ENCODE data around the gene SLC16A1.
A peak's percentile ranks its signal among the peaks of the same experiment; 100 is the strongest.
"Not testable (repeated sequence)": the region's sequence is repeated elsewhere in the genome, so short reads cannot be mapped to it uniquely, and the experiment has no call there.

SLC16A1 gene

DNA sequence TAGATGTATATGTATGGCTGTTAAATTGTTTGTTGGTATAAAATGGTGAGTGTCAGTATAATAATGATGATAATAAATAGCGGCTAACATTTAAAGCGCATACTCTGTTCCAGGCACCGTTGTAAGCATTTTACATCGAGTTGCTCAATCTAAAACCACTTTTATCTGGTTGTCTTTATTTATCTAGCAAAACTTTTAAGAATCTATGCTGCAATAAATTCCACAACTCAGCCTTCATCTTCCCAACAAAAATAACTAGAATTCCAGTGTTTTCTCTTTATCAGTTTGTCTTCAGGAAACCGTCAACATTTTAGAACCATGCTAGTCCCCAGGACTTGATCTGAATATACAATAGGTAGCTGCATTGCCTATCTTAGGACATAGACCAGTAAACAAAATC, 19.3 kb upstream of the SLC16A1 start:
- in situ Hi-C loops (cut with HindIII; ENCODE audit: low pct_ligation_motif_present, low pct_unique_long_range_greater_than_20kb, low sequenced_read_pairs), result no loop called here

DNA sequence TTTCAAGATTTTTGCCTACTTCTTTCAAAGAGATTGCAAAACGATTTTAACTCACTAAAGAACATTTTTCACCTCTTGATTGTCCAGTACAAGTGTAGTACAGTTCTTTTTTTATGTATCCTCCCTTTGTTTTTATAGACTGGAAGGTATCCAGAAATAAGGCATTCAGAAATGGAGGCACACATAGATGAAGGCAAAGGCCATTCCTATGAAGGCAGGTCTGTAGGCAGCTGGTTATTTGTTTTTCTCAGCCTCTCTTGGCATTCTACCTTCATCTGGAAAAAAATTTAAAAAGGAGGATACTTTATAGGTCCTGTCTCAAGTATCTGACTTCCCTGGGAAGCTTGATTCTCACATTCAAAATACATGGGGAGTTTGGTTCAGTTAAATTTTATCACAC, 18.6 kb upstream of the SLC16A1 start:
- no peak for DNase-seq
- in situ Hi-C loops (cut with HindIII; ENCODE audit: low pct_ligation_motif_present, low pct_unique_long_range_greater_than_20kb, low sequenced_read_pairs), result no loop called here

More for the DNA sequence above, 19.3 kb upstream of the SLC16A1 start:
- no peak for DNase-seq

DNA sequence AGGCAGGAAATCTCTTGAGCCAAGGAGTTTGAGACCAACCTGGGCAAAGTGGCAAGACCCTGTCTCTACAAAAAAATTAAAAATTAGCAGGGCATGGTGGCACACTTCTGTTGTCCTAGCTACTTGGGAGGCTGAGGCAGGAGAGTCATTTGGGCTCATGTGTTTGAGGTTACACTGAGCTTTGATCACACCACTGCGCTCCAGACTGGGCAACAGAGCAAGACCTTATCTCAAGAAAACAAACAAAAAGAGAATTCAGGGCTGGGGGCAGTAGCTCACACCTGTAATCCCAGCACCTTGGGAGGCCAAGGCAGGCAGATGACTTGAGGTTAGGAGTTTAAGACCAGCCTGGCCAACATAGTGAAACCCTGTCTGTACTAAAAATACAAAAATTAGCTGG, 17.8 kb upstream of the SLC16A1 start:
- no peak for DNase-seq
- in situ Hi-C loops (cut with HindIII; ENCODE audit: low pct_ligation_motif_present, low pct_unique_long_range_greater_than_20kb, low sequenced_read_pairs), result no loop called here

DNA sequence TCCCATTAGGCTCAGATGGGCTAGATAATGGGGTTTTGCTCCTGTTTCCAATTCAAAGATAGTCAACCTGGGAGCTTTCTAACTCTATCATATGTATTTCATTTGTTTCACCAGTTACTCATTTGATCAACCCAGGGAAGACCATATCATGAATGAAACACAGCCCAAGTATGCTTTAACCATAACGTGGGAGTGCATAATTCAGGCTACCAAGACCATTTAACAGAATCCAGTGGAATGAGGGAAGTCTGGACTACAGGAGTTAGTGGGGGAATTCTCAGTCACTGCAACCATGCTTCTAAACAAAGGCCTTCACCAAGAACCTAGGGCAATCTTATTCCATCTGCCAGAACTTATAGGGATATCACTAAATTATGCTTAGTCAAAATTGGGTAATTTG, 15.0 kb upstream of the SLC16A1 start:
- DNase-seq, result no peak
- in situ Hi-C loops (cut with HindIII; ENCODE audit: low pct_ligation_motif_present, low pct_unique_long_range_greater_than_20kb, low sequenced_read_pairs), result no loop called here

DNA sequence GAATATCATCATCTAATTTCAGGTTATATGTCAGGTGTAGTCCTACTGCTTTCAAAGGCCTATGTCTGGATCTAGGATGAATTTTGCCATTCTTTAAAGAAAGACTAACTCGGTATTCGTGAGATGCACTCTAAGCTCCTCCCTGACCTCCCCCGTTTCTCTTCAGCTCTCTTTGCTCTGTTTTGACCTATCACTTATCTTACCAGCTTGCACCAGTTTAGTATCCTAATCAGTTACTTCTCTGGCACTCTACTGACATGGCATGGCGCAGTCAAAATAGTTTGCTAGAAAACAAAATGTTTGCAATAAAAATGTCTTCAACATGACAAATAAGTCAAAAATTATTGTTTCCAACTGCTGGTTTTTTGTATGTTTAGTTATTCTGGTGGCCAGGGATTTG, 8.4 kb upstream of the SLC16A1 start:
- in situ Hi-C loops (cut with HindIII; ENCODE audit: low pct_ligation_motif_present, low pct_unique_long_range_greater_than_20kb, low sequenced_read_pairs), result no loop called here
- DNase-seq, result no peak

DNA sequence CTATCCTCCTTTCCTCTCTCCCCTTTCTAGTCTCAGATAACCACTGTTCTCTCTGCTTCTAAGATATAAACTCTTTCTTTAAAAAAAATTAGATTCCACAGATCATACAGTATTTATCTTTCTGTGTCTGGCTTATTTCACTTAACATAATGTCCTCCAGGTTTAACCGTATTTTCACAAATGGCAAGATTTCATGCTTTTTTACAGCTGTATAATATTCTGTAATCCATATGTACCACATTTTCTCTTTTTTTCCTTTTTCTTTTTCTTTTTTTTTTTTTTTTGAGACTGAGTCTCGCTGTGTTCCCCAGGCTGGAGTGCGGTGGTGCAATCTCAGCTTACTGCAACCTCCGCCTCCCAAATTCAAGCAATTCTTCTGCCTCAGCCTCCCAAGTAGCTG, 5.1 kb upstream of the SLC16A1 start:
- no peak for DNase-seq
- in situ Hi-C loops (cut with HindIII; ENCODE audit: low pct_ligation_motif_present, low pct_unique_long_range_greater_than_20kb, low sequenced_read_pairs), result no loop called here

- no peak for DNase-seq
- in situ Hi-C loops (cut with HindIII; ENCODE audit: low pct_ligation_motif_present, low pct_unique_long_range_greater_than_20kb, low sequenced_read_pairs), result no loop called here
Measured at GRCh38 chr1:112960384-112960783, 4.4 kb upstream of the SLC16A1 start.

GRCh38 chr1:112958236-112958635, 2.2 kb upstream of the SLC16A1 start:
- in situ Hi-C loops (cut with HindIII; ENCODE audit: low pct_ligation_motif_present, low pct_unique_long_range_greater_than_20kb, low sequenced_read_pairs); DNase-seq: not testable (repeated sequence)

GRCh38 chr1:112957133-112957812, 1.3 kb upstream of the SLC16A1 start:
- DNase-seq, result peak; percentile 92
- in situ Hi-C loops (cut with HindIII; ENCODE audit: low pct_ligation_motif_present, low pct_unique_long_range_greater_than_20kb, low sequenced_read_pairs), result no loop called here

DNA sequence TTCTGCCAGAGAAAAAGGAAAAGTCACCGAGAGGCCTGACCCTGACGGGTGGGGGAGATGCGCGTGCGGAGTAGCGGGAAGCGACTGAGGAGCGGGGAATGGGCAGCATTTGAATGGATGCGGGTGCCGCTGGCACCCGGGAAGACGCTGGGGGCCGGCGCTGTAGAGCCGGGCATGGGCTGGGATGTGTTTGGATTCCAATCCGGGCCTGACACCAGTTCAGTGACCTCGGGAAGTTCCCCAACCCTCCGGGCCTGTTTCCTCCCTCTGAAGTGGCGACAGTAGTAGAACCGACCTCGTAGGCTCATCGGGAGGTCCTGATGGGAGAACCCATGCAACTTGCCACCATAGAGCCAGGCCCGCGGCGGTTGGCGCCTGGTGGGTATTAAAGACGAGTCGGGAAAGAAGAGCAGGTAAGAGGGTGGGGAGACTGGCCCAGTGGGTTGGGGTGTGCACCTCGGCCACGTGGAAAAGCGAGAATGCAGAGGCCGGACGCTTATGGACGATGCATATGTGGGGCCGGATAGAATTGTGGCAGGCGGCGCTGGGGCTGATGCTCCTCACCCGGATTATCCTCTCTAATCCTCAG, 642 bp upstream of the SLC16A1 start:
- in situ Hi-C loops (cut with HindIII; ENCODE audit: low pct_ligation_motif_present, low pct_unique_long_range_greater_than_20kb, low sequenced_read_pairs), result no loop called here
- DNase-seq, result no peak

- in situ Hi-C loops (cut with HindIII; ENCODE audit: low pct_ligation_motif_present, low pct_unique_long_range_greater_than_20kb, low sequenced_read_pairs), result no loop called here
- DNase-seq, result peak; percentile 76
Measured at GRCh38 chr1:112954945-112955772, 837 bp downstream of the SLC16A1 start.

DNA sequence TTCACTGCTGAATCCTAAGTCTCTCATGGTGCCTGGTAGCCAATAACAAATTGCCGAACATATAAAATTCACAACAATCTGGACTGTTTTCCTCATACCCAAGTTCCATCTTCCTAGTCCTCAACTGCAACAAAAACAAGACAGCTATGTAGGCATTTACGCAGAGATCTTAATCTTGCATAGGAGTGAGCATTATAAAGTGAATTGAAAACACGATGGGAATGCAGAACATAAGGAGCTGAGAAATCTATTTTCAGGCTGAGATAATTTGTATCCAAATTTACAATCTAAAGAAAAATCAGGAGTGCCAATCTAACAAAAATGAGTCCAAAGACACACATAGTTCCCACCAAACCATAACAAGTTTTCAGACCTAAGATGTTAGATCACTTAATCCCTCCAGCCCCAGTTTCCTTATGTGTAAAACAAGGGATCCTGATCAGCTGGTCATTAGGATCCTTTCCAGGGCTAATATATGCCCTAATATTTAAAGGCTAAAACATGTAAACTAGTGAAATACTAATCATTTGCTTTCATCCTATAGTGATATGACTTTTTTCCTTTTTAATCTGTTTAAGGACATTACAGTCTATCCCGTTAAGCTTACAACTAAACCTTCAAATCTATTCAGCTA, 1.9 kb downstream of the SLC16A1 start:
- DNase-seq, result no peak
- in situ Hi-C loops (cut with HindIII; ENCODE audit: low pct_ligation_motif_present, low pct_unique_long_range_greater_than_20kb, low sequenced_read_pairs), result no loop called here

GRCh38 chr1:112950426-112950825, 5.6 kb downstream of the SLC16A1 start:
- in situ Hi-C loops (cut with HindIII; ENCODE audit: low pct_ligation_motif_present, low pct_unique_long_range_greater_than_20kb, low sequenced_read_pairs), result no loop called here
- DNase-seq, result no peak

DNA sequence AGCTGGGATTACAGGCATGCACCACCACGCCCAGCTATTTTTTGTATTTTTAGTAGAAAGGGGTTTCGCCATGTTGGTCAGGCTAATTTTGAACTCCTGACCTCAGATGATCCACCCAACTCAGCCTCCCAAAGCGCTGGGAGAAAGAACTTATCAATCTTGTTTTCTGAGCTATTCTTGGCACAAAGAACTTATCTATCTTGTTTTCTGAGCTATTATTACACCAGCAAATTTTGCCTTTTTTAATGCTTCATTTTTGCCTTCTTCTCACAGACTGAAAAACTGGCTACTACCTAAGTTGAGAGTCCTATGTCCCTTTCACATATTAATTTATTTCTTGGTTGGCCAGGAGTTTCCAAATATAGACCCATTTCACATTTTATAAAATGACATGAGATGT, 9.3 kb downstream of the SLC16A1 start:
- DNase-seq, result no peak
- in situ Hi-C loops (cut with HindIII; ENCODE audit: low pct_ligation_motif_present, low pct_unique_long_range_greater_than_20kb, low sequenced_read_pairs), result no loop called here

GRCh38 chr1:112939810-112940209, 16.2 kb downstream of the SLC16A1 start:
- in situ Hi-C loops (cut with HindIII; ENCODE audit: low pct_ligation_motif_present, low pct_unique_long_range_greater_than_20kb, low sequenced_read_pairs), result no loop called here
- DNase-seq, result no peak

DNA sequence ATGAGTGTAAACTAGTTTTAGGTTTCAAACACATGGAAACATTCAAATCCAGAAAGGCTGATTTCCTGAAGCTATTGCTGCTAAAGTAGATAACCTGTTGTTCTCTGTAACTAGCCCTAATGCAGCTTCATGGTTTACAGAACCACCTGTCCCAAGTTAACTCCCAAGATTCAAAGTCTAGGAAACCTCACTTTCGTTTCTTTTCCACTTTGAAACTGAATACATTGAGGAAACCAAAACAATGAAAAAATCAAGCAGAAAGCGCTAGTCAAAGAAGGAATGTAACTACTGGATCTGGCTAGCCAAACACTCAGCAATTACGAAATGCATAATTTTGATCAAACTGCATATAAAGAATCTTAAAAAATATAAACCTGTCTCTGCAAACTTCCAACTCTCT, 17.8 kb downstream of the SLC16A1 start:
- no peak for DNase-seq
- in situ Hi-C loops (cut with HindIII; ENCODE audit: low pct_ligation_motif_present, low pct_unique_long_range_greater_than_20kb, low sequenced_read_pairs), result no loop called here

DNA sequence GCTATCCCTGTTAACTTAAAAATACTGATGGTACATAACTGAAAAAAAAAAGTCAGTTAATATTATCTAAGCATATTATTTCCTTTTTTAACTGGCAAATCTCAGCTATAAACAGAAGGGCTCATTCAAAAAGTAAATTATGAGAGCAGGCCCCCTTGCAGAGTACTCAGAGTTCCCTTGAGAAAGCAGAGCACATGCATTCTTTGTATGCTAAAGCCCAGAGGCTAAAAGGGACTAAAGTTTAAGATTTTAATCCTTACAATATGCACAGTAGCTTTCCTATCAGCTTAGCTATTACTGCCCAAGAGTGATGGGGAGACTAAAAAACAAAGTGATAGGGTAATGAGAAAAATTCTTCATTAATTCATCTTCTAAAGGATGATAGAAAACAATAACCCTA, 18.5 kb downstream of the SLC16A1 start:
- DNase-seq, result no peak

DNA sequence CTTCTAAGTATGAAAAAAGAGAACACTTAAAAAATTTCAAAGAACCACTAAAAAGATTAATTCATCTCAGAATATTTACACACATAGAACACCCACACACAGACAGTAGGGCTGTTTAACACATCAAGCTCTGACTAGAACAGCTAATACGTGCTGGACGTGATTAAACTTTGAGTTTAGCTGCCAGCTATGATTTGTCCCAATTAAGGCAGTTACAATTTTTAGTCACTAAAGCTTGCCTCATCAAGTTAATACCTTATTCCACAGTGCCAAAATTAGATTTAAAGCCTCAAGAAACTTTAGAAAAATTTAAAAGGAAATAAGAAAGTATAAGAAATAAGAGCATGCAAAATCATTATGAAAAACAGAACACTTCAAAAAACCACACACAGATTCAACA, 18.9 kb downstream of the SLC16A1 start:
- in situ Hi-C loops (cut with HindIII; ENCODE audit: low pct_ligation_motif_present, low pct_unique_long_range_greater_than_20kb, low sequenced_read_pairs), result no loop called here

More for the DNA sequence above, 18.5 kb downstream of the SLC16A1 start:
- in situ Hi-C loops (cut with HindIII; ENCODE audit: low pct_ligation_motif_present, low pct_unique_long_range_greater_than_20kb, low sequenced_read_pairs), result no loop called here

GRCh38 chr1:112935461-112936111, 20.4 kb downstream of the SLC16A1 start:
- peak; percentile 89 for DNase-seq
- in situ Hi-C loops (cut with HindIII; ENCODE audit: low pct_ligation_motif_present, low pct_unique_long_range_greater_than_20kb, low sequenced_read_pairs), result no loop called here

More for the DNA sequence above, 18.9 kb downstream of the SLC16A1 start:
- DNase-seq, result no peak
